B cell (primary cell): Measurements from ENCODE around the gene ANKRD37. TPM values are rescaled to one million over a fixed set of nuclear protein-coding genes. Genes with fewer than 3 reads are reported as not detected.

Source experiments
- ATAC-seq: fragments of 200-7000 bp; cut with Tn5 transposase; one replicate; pipeline ENCODE4 v1.10.0; 2021; ENCODE audit warnings: low read depth, mild to moderate bottlenecking, moderate number of reproducible peaks, moderate library complexity
- CTCF ChIA-PET: fragments of 350-600 bp; sonication (Branson Sonifier 250); formaldehyde crosslinking; loops from one replicate; lab custom pipeline; 2021; ENCODE audit warnings: antibody characterized with exemption, inconsistent platforms; lab: Charles Lee
- POLR2A ChIA-PET: fragments of 350-600 bp; sonication (Branson Sonifier 250); formaldehyde crosslinking; loops from one replicate; lab custom pipeline; 2021; ENCODE audit warnings: antibody characterized with exemption; lab: Charles Lee
- DNase-seq: peaks from one replicate; pipeline ENCODE4 v3.0.0; 2013
- H2AFZ ChIP-seq: 2 replicates; pipeline ENCODE4 v1.6.1; 2012; ENCODE audit warnings: mild to moderate bottlenecking, low read depth, low read length; ENCODE audit not compliant: insufficient read depth, poor library complexity, severe bottlenecking
- H3K27ac ChIP-seq, 2 donors: 1 replicate in 1 of 2; 2 replicates in 1 of 2; pipeline ENCODE4 v1.5.1; 2012 to 2013; ENCODE audit warnings: low read length in 2 of 2, mild to moderate bottlenecking in 2 of 2, moderate library complexity in 1 of 2
- H3K27me3 ChIP-seq, 4 experiments: fragments of 200-600 bp in 1 of 4; sonication (generic) in 1 of 4; replicated peaks in 1 of 4; 1 replicate in 2 of 4; 2 replicates in 2 of 4; pipeline versions ENCODE4 v1.6.1 to v1.7.0; 2013 to 2016; ENCODE audit warnings: low read length in 3 of 4, mild to moderate bottlenecking in 2 of 4, mixed read lengths in 1 of 4, moderate library complexity in 1 of 4; ENCODE audit not compliant: insufficient read depth in 4 of 4, control insufficient read depth in 3 of 4; ENCODE audit errors: control extremely low read depth in 1 of 4
- H3K36me3 ChIP-seq, 2 experiments: replicated peaks in 1 of 2; 1 replicate in 1 of 2; 2 replicates in 1 of 2; pipeline versions ENCODE4 v1.6.1 to v1.7.1; 2013; ENCODE audit warnings: low read length in 1 of 2; ENCODE audit not compliant: insufficient read depth in 2 of 2, control insufficient read depth in 1 of 2; ENCODE audit errors: control extremely low read depth in 1 of 2, extremely low read depth in 1 of 2
- H3K4me1 ChIP-seq, 2 donors: fragments of 200-600 bp in 1 of 2; sonication (generic) in 1 of 2; 1 replicate in 1 of 2; 2 replicates in 1 of 2; pipeline versions ENCODE4 v1.5.1 to v1.6.1; 2013 to 2017; ENCODE audit warnings: low read length in 2 of 2; ENCODE audit not compliant: control insufficient read depth in 2 of 2, insufficient read depth in 2 of 2
- H3K4me2 ChIP-seq: replicated peaks from 2 replicates; pipeline ENCODE3; 2012; ENCODE audit warnings: mild to moderate bottlenecking, low read depth, low read length; ENCODE audit not compliant: poor library complexity, severe bottlenecking
- H3K4me3 ChIP-seq, 5 experiments: fragments of 200-600 bp in 1 of 5; sonication (generic) in 1 of 5; 1 replicate in 3 of 5; 2 replicates in 2 of 5; pipeline versions ENCODE4 v1.5.1 to v1.7.0; 2011 to 2016; ENCODE audit warnings: low read length in 4 of 5, mild to moderate bottlenecking in 4 of 5, low read depth in 2 of 5, control low read depth in 1 of 5, moderate library complexity in 1 of 5; ENCODE audit not compliant: insufficient read depth in 1 of 5; ENCODE audit errors: control extremely low read depth in 1 of 5, extremely low read depth in 1 of 5
- H3K79me2 ChIP-seq: fragments of 200-600 bp; sonication (generic); one replicate; pipeline ENCODE4 v1.6.0; 2016; ENCODE audit warnings: low read length; ENCODE audit not compliant: control insufficient read depth, insufficient read depth
- H3K9ac ChIP-seq: fragments of 200-600 bp; sonication (generic); 2 replicates; pipeline ENCODE4 v1.6.1; 2017; ENCODE audit warnings: mild to moderate bottlenecking, low read length, moderate library complexity
- H3K9me3 ChIP-seq, 3 donors: one replicate each; pipeline versions ENCODE4 v1.6.1 to v1.7.1; 2013; ENCODE audit warnings: low read length in 2 of 3; ENCODE audit not compliant: control insufficient read depth in 2 of 3, insufficient read depth in 1 of 3; ENCODE audit errors: control extremely low read depth in 1 of 3
- H4K20me1 ChIP-seq: 2 replicates; pipeline ENCODE4 v1.6.0; 2012; ENCODE audit warnings: mild to moderate bottlenecking, low read length; ENCODE audit not compliant: insufficient read depth, control insufficient read depth, poor library complexity, severe bottlenecking
- H3K27ac Mint-ChIP-seq: one replicate; pipeline ENCODE4 v1.8.0; 2021; ENCODE audit warnings: mixed read lengths
- H3K27me3 Mint-ChIP-seq: one replicate; pipeline ENCODE4 v1.8.0; 2021; ENCODE audit warnings: mixed read lengths
- H3K4me1 Mint-ChIP-seq: one replicate; pipeline ENCODE4 v1.8.0; 2021; ENCODE audit warnings: mixed read lengths
- H3K4me3 Mint-ChIP-seq: one replicate; pipeline ENCODE4 v1.8.0; 2021; ENCODE audit warnings: mixed read lengths
- H3K9me3 Mint-ChIP-seq: one replicate; pipeline ENCODE4 v1.8.0; 2022; ENCODE audit warnings: mixed read lengths; ENCODE audit not compliant: insufficient read depth
- EZH2 ChIP-seq: IDR thresholded peaks from 2 replicates; pipeline ENCODE4 v1.6.1; 2012; ENCODE audit warnings: borderline replicate concordance, low read depth, mild to moderate bottlenecking, moderate library complexity, low read length; ENCODE audit not compliant: insufficient read depth, poor library complexity, severe bottlenecking
- WGBS: methylation state at CpG from one replicate; pipeline ENCODE4 v1.1.5; 2013; ENCODE audit warnings: missing lambda C conversion rate; ENCODE audit not compliant: insufficient coverage; 5-methylcytosine and 5-hydroxymethylcytosine counted together
- intact Hi-C: fragments of 100-400 bp; cut with micrococcal nuclease; formaldehyde crosslinking; loops from one replicate; pipeline ENCODE4 v1.10.0; 2022
- polyA plus RNA-seq: library from polyadenylated mRNA; depleted of rRNA; stranded (reverse); fragments of >200 nt; gene quantifications from 2 replicates; pipeline ENCODE4 v1.2.3, GENCODE V29; 2012
- total RNA-seq, 2 donors: library from RNA; stranded (reverse); fragments of 120-200 nt in 1 of 2; gene quantifications; 1 replicate in 1 of 2; 2 replicates in 1 of 2; pipeline versions ENCODE4 v1.2.3 to v1.2.4, GENCODE V29; 2013 to 2022
- TF ChIP-seq, protein P1 (sequence below): fragments of 200-600 bp; IDR thresholded peaks from one replicate; pipeline ENCODE4 v1.8.0; 2022; ENCODE audit warnings: antibody characterized with exemption, mild to moderate bottlenecking

ANKRD37 gene
- total and polyA plus RNA-seq, 2 donors (not counting 1 experiment from before 2014, with no cell fraction given) = 29.6 to 30.6 TPM

GRCh38 chr4:185352741-185353140 lies 43.9 kb upstream of the ANKRD37 start:
- no peak overlapping the region for H3K27ac ChIP-seq
- peaks cover 12 to 24% of the 10 kb centered on the region in 2 donors for H3K4me1 ChIP-seq
- ChIA-PET CTCF (no interaction called here), POLR2A (no interaction called here)
- Mint-ChIP-seq H3K4me3 (no peak overlapping the region), H3K27ac (peak overlapping the region; percentile 69), H3K27me3 (no peaks in the 10 kb centered on the region), H3K4me1 (peaks cover 29% of the 10 kb centered on the region), H3K9me3 (no peaks in the 10 kb centered on the region)
- H3K27me3 ChIP-seq = no peaks in the 10 kb centered on the region
- no peak overlapping the region for H3K9ac ChIP-seq
- no peak overlapping the region for H2AFZ ChIP-seq
- no peak overlapping the region for H3K4me2 ChIP-seq
- H3K36me3 ChIP-seq = peaks cover 2 to 49% of the 10 kb centered on the region in 2 experiments
- intact Hi-C loops = no loop called here
- no peaks in the 10 kb centered on the region for H4K20me1 ChIP-seq
- H3K79me2 ChIP-seq = peaks cover 7% of the 10 kb centered on the region
- DNase-seq = no peak
- H3K9me3 ChIP-seq = no peaks in the 10 kb centered on the region
- TF ChIP-seq, protein P1, sequence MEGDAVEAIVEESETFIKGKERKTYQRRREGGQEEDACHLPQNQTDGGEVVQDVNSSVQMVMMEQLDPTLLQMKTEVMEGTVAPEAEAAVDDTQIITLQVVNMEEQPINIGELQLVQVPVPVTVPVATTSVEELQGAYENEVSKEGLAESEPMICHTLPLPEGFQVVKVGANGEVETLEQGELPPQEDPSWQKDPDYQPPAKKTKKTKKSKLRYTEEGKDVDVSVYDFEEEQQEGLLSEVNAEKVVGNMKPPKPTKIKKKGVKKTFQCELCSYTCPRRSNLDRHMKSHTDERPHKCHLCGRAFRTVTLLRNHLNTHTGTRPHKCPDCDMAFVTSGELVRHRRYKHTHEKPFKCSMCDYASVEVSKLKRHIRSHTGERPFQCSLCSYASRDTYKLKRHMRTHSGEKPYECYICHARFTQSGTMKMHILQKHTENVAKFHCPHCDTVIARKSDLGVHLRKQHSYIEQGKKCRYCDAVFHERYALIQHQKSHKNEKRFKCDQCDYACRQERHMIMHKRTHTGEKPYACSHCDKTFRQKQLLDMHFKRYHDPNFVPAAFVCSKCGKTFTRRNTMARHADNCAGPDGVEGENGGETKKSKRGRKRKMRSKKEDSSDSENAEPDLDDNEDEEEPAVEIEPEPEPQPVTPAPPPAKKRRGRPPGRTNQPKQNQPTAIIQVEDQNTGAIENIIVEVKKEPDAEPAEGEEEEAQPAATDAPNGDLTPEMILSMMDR = no peak
- WGBS = 92% methylated on average over 1 of the region's 2 CpGs
- no peak for ATAC-seq
- H3K4me3 ChIP-seq = no peak overlapping the region

GRCh38 chr4:185357211-185357610 lies 39.4 kb upstream of the ANKRD37 start:
- peaks cover 0 to 5% of the 10 kb centered on the region in 2 donors for H3K4me1 ChIP-seq
- H3K9me3 ChIP-seq = no peaks in the 10 kb centered on the region
- Mint-ChIP-seq H3K27ac (no peak overlapping the region), H3K27me3 (no peaks in the 10 kb centered on the region), H3K4me3 (no peak overlapping the region), H3K4me1 (peaks cover 14% of the 10 kb centered on the region), H3K9me3 (no peaks in the 10 kb centered on the region)
- DNase-seq = no peak
- H3K79me2 ChIP-seq = no peaks in the 10 kb centered on the region
- peaks cover 0 to 53% of the 10 kb centered on the region in 2 experiments for H3K36me3 ChIP-seq
- H3K27me3 ChIP-seq = no peaks in the 10 kb centered on the region
- H2AFZ ChIP-seq = no peak overlapping the region
- intact Hi-C loops = loop anchor here (5.0 kb wide), 1 partner anchor 35 kb away; no protein-coding TSS in a partner anchor
- no peak overlapping the region for H3K4me3 ChIP-seq
- no peaks in the 10 kb centered on the region for H4K20me1 ChIP-seq
- no peak overlapping the region for H3K4me2 ChIP-seq
- no CpG with 5 or more reads among the region's 5 CpGs for WGBS
- H3K27ac ChIP-seq = no peak overlapping the region
- TF ChIP-seq, protein P1 = no peak
- TF ChIP-seq EZH2 = no peak
- H3K9ac ChIP-seq = no peak overlapping the region
- no peak for ATAC-seq
- CTCF ChIA-PET = no interaction called here
- POLR2A ChIA-PET = no interaction called here
